Measurements from ENCODE around the gene INTS3. TPM values are rescaled to one million over a fixed set of nuclear protein-coding genes. Genes with fewer than 3 reads are reported as not detected.
"Not testable (repeated sequence)": the region's sequence is repeated elsewhere in the genome, so short reads cannot be mapped to it uniquely, and the experiment has no call there.

Gene INTS3
- total RNA-seq, 4 donors from 2014 or later = 35.9 to 70.1 (median 61.3) TPM

DNA sequence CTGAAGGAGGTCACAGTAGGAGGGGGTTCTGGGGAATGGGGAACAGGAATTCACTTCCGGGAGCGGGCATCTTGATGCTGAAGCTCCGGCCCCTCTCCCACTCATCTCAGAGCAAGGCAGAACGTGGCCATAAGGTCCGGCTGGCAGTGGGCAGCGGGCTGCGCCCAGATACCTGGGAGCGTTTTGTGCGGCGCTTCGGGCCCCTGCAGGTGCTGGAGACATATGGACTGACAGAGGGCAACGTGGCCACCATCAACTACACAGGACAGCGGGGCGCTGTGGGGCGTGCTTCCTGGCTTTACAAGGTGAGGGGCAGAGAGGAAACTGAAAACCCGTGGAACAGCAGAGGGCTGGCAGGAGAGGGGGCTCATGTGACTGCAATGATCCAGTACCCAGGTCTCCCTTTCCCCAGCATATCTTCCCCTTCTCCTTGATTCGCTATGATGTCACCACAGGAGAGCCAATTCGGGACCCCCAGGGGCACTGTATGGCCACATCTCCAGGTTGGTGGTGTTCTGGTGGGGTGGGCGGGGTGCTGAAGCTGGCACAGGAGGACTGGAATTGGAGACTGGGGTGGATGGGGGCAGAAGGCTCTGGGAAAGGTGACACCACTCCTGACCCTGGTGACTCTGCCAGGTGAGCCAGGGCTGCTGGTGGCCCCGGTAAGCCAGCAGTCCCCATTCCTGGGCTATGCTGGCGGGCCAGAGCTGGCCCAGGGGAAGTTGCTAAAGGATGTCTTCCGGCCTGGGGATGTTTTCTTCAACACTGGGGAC is 50.4 kb downstream of the INTS3 start:
- no peaks in the 10 kb centered on the region for H3K27me3 ChIP-seq
- no peaks in the 10 kb centered on the region for H3K9me3 ChIP-seq
- peaks cover 0 to 8% of the 10 kb centered on the region in 2 donors for H3K4me1 ChIP-seq
- no peak overlapping the region for H3K27ac ChIP-seq
- intact Hi-C loops (cut with DNase I; ENCODE audit: low total_unique reads) = no loop called here
- no peak overlapping the region for H3K4me3 ChIP-seq
- TF ChIP-seq CTCF (IDR thresholded peaks at IDR 0.05) (no peak), POLR2A (IDR thresholded peaks at IDR 0.05) (no peak)
- H3K36me3 ChIP-seq = no peaks in the 10 kb centered on the region
- no peak for DNase-seq

GRCh38 chr1:153778824-153779519 is 51.1 kb downstream of the INTS3 start:
- no peaks in the 10 kb centered on the region for H3K27me3 ChIP-seq
- TF ChIP-seq POLR2A (IDR thresholded peaks at IDR 0.05) (no peak), CTCF (IDR thresholded peaks at IDR 0.05) (no peak)
- no peak overlapping the region for H3K4me3 ChIP-seq
- no peak overlapping the region for H3K27ac ChIP-seq
- peaks cover 0 to 6% of the 10 kb centered on the region in 2 donors for H3K4me1 ChIP-seq
- no peaks in the 10 kb centered on the region for H3K9me3 ChIP-seq
- DNase-seq = no peak
- intact Hi-C loops (cut with DNase I; ENCODE audit: low total_unique reads) = no loop called here
- no peaks in the 10 kb centered on the region for H3K36me3 ChIP-seq

DNA sequence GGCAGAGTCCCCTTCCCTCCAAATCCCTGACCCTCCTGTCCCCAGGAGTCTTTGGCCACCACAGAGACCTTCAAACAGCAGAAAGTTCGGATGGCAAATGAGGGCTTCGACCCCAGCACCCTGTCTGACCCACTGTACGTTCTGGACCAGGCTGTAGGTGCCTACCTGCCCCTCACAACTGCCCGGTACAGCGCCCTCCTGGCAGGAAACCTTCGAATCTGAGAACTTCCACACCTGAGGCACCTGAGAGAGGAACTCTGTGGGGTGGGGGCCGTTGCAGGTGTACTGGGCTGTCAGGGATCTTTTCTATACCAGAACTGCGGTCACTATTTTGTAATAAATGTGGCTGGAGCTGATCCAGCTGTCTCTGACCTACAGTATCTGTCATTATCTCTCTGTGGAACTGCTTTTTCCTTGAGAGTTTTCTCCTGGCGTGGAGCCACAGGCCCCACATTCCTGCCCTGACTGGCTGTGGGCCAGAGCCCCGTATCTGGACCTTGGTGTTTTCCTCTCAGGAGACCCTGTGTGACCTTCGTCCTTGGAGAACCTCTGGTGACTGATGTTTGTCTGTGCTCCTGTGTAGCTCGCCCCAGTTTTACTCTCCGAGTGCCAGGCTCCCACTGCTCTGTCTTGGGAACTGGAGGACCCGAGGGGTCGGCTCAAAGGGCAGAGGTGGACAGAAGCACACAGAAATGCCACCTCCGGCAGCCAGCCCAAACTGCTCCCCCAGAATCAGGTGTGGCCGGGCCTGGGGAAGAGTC is 52.1 kb downstream of the INTS3 start:
- Histone ChIP-seq H3K27me3 (no peaks in the 10 kb centered on the region), H3K4me3 (no peak overlapping the region), H3K36me3 (no peaks in the 10 kb centered on the region), H3K4me1 (no peaks in the 10 kb centered on the region), H3K27ac (no peak overlapping the region), H3K9me3 (no peaks in the 10 kb centered on the region)
- DNase-seq = peak in 1 of 2 donors; percentile 34
- TF ChIP-seq POLR2A (IDR thresholded peaks at IDR 0.05) = no peak
- TF ChIP-seq CTCF (IDR thresholded peaks at IDR 0.05) = no peak
- intact Hi-C loops (cut with DNase I; ENCODE audit: low total_unique reads) = no loop called here

- TF ChIP-seq POLR2A (IDR thresholded peaks at IDR 0.05) = no peak
- no peak for TF ChIP-seq CTCF (IDR thresholded peaks at IDR 0.05)
- Histone ChIP-seq H3K4me3 (no peak overlapping the region), H3K27ac (no peak overlapping the region), H3K9me3 (no peaks in the 10 kb centered on the region), H3K4me1 (no peaks in the 10 kb centered on the region), H3K27me3 (no peaks in the 10 kb centered on the region), H3K36me3 (no peaks in the 10 kb centered on the region)
- DNase-seq = no peak
- intact Hi-C loops (cut with DNase I; ENCODE audit: low total_unique reads) = no loop called here
Measured at GRCh38 chr1:153780551-153780950, 52.7 kb downstream of the INTS3 start.

GRCh38 chr1:153782648-153783047 is 54.8 kb downstream of the INTS3 start:
- Histone ChIP-seq H3K4me3 (peak overlapping the region; percentile 60 to 76), H3K27ac (peak overlapping the region; percentile 96 to 98)
- H3K4me1 ChIP-seq; H3K27me3 ChIP-seq; intact Hi-C loops (cut with DNase I; ENCODE audit: low total_unique reads); DNase-seq; H3K36me3 ChIP-seq; H3K9me3 ChIP-seq: not testable (repeated sequence)
